MCF 10A (cell line): ENCODE data around the gene ATXN7L1. TPM values are rescaled to one million over a fixed set of nuclear protein-coding genes. Genes with fewer than 3 reads are reported as not detected.
"Not testable (repeated sequence)": the region's sequence is repeated elsewhere in the genome, so short reads cannot be mapped to it uniquely, and the experiment has no call there.

Experiments used
- BruUV-seq: library from RNA; stranded (reverse); fragments of 400-500 nt; replicated peaks from 2 replicates; lab custom pipeline; 2021; lab: Mats Ljungman, UMichigan
- CTCF ChIA-PET: fragments of 300-600 bp; sonication (Branson Sonifier 250); formaldehyde crosslinking; extraction: SDS; loops from one replicate; lab custom pipeline; 2021; ENCODE audit warnings: antibody characterized with exemption, inconsistent platforms; lab: Yijun Ruan, JAX
- POLR2A ChIA-PET: fragments of 300-600, 350-650 bp; sonication (Branson Sonifier 250); formaldehyde crosslinking; extraction: SDS; loops from one replicate; lab custom pipeline; 2020; ENCODE audit warnings: antibody characterized with exemption, inconsistent platforms; lab: Yijun Ruan, JAX
- DNase-seq: peaks from one replicate; pipeline ENCODE4 v3.0.0-alpha.2; 2018; ENCODE audit not compliant: unreplicated experiment
- H3K27ac Mint-ChIP-seq: one replicate; pipeline ENCODE4 v1.8.0; 2022; ENCODE audit warnings: mild to moderate bottlenecking, low read depth, mixed read lengths; ENCODE audit not compliant: unreplicated experiment
- H3K27me3 Mint-ChIP-seq: one replicate; pipeline ENCODE4 v1.8.0; 2022; ENCODE audit warnings: mixed read lengths; ENCODE audit not compliant: insufficient read depth, unreplicated experiment
- H3K36me3 Mint-ChIP-seq: one replicate; pipeline ENCODE4 v1.8.0; 2022; ENCODE audit warnings: mild to moderate bottlenecking, moderate library complexity, mixed read lengths; ENCODE audit not compliant: insufficient read depth, unreplicated experiment
- H3K4me1 Mint-ChIP-seq: one replicate; pipeline ENCODE4 v1.8.0; 2022; ENCODE audit warnings: mixed read lengths; ENCODE audit not compliant: insufficient read depth, unreplicated experiment
- H3K4me3 Mint-ChIP-seq: one replicate; pipeline ENCODE4 v1.8.0; 2022; ENCODE audit warnings: mild to moderate bottlenecking, moderate library complexity, mixed read lengths; ENCODE audit not compliant: unreplicated experiment
- H3K9me3 Mint-ChIP-seq: one replicate; pipeline ENCODE4 v1.8.0; 2022; ENCODE audit warnings: mixed read lengths; ENCODE audit not compliant: unreplicated experiment
- intact Hi-C: fragments of 100-400 bp; cut with micrococcal nuclease; formaldehyde crosslinking; loops from 2 replicates; pipeline ENCODE4 v1.14.1; 2022
- total RNA-seq: library from RNA; stranded (reverse); gene quantifications from 2 replicates; pipeline ENCODE4 v1.2.3, GENCODE V29; 2022
- TF ChIP-seq, protein P1 (sequence below): fragments of 200-600 bp; IDR thresholded peaks from one replicate; pipeline ENCODE4 v1.8.0; 2022; ENCODE audit warnings: antibody characterized with exemption, mild to moderate bottlenecking; ENCODE audit not compliant: unreplicated experiment

The ATXN7L1 gene
- total RNA-seq, 1 experiment from 2014 or later = 10.0 TPM

DNA sequence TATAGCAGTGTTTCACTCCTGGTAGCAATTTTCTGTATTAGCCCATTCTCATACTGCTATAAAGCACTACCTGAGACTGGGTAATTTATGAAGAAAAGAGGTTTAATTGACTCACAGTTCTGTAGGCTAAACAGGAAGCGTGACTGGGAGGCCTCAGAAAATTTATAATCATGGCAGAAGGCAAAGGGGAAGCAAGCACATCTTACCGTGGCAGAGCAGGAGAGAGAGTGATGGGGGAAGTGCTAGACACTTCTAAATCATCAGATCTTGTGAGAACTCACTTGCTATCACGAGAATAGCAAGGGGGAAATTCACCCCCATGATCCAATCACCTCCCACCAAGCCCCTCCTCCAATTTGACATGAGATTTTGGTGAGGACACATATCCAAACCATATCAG lies 163.5 kb downstream of the ATXN7L1 start:
- Mint-ChIP-seq H3K36me3 (peaks cover 20% of the 10 kb centered on the region), H3K4me3 (no peak overlapping the region), H3K9me3 (peaks cover 26% of the 10 kb centered on the region), H3K4me1 (peaks cover 7% of the 10 kb centered on the region), H3K27me3 (no peaks in the 10 kb centered on the region), H3K27ac (no peak overlapping the region)
- BruUV-seq = no TSS peak
- DNase-seq = no peak
- TF ChIP-seq, protein P1, sequence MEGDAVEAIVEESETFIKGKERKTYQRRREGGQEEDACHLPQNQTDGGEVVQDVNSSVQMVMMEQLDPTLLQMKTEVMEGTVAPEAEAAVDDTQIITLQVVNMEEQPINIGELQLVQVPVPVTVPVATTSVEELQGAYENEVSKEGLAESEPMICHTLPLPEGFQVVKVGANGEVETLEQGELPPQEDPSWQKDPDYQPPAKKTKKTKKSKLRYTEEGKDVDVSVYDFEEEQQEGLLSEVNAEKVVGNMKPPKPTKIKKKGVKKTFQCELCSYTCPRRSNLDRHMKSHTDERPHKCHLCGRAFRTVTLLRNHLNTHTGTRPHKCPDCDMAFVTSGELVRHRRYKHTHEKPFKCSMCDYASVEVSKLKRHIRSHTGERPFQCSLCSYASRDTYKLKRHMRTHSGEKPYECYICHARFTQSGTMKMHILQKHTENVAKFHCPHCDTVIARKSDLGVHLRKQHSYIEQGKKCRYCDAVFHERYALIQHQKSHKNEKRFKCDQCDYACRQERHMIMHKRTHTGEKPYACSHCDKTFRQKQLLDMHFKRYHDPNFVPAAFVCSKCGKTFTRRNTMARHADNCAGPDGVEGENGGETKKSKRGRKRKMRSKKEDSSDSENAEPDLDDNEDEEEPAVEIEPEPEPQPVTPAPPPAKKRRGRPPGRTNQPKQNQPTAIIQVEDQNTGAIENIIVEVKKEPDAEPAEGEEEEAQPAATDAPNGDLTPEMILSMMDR = no peak
- ChIA-PET POLR2A (no interaction called here), CTCF (no interaction called here)
- intact Hi-C loops = no loop called here

DNA sequence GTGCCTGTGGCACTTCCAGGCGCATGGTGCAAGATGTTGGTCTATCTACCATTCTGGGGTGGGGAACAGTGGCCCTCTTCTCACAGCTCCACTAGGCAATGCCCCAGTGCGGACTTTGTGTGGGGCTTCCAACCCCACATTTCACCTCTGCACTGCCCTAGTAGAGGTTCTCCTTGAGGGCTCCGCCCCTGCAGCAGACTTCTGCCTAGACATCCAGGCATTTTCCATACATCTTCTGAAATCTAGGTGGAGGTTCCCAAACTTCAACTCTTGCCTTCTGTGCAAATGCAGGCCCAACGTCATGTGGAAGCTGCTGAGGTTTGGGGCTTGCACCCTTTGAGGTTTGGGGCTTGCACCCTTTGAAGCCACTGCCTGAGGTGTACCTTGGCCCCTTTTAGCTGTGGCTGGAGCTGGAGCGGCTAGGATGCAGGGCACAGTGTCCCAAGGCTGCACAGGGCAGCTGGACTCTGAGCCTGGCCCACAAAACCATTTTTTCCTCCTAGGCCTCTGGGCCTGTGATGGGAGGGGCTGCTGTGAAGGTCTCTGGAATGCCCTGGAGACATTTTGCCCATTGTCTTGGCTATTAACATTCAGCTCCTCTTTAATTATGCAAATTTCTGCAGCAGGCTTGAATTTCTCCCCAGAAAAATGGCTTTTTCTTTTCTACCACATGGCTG lies 164.5 kb downstream of the ATXN7L1 start:
- ChIA-PET POLR2A (no interaction called here), CTCF (interaction anchor here (0.6 kb wide), 1 partner anchor 156 kb away, joined by 3 read pairs; no protein-coding TSS in a partner anchor)
- no peak overlapping the region for H3K27ac Mint-ChIP-seq
- BruUV-seq = no TSS peak
- peaks cover 7% of the 10 kb centered on the region for H3K4me1 Mint-ChIP-seq
- TF ChIP-seq, protein P1 = no peak
- intact Hi-C loops = no loop called here
- no peak overlapping the region for H3K4me3 Mint-ChIP-seq
- no peaks in the 10 kb centered on the region for H3K27me3 Mint-ChIP-seq
- no peak for DNase-seq
- peaks cover 26% of the 10 kb centered on the region for H3K9me3 Mint-ChIP-seq
- peaks cover 20% of the 10 kb centered on the region for H3K36me3 Mint-ChIP-seq

DNA sequence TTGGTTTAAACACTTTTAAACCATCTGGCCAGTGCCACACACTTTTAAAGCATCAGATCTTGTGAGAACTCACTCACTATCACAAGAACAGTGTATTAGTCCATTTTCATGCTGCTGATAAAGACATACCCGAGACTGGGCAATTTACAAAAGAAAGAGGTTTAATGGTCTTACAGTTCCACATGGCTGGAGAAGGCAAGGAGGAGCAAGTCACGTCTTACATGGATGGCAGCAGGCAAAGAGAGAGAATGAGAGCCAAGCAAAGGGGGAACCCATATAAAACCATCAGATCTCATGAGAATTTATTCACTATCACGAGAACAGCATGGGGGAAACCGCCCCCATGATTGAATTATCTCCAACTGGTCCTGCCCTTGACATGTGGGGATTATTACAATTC lies 165.7 kb downstream of the ATXN7L1 start:
- DNase-seq, H3K27ac Mint-ChIP-seq, intact Hi-C loops, CTCF ChIA-PET, H3K4me1 Mint-ChIP-seq, H3K27me3 Mint-ChIP-seq, H3K4me3 Mint-ChIP-seq, BruUV-seq, POLR2A ChIA-PET: not testable (repeated sequence)
- H3K36me3 Mint-ChIP-seq = peaks cover 20% of the 10 kb centered on the region
- H3K9me3 Mint-ChIP-seq = peaks cover 26% of the 10 kb centered on the region

GRCh38 chr7:105708763-105709080 lies 167.7 kb downstream of the ATXN7L1 start:
- ChIA-PET CTCF (no interaction called here), POLR2A (no interaction called here)
- BruUV-seq = no TSS peak
- Mint-ChIP-seq H3K27ac (no peak overlapping the region), H3K4me1 (peaks cover 5% of the 10 kb centered on the region), H3K27me3 (no peaks in the 10 kb centered on the region), H3K36me3 (peaks cover 17% of the 10 kb centered on the region), H3K4me3 (no peak overlapping the region), H3K9me3 (peaks cover 26% of the 10 kb centered on the region)
- no peak for DNase-seq
- TF ChIP-seq, protein P1 = no peak
- intact Hi-C loops = no loop called here
